ENCODE measurements around the gene KRTAP2-4. TPM values are rescaled to one million over a fixed set of nuclear protein-coding genes. Genes with fewer than 3 reads are reported as not detected.
"Not testable (repeated sequence)": the region's sequence is repeated elsewhere in the genome, so short reads cannot be mapped to it uniquely, and the experiment has no call there.

Gene KRTAP2-4
- total RNA-seq, 1 donor from 2014 or later, result not detected

DNA sequence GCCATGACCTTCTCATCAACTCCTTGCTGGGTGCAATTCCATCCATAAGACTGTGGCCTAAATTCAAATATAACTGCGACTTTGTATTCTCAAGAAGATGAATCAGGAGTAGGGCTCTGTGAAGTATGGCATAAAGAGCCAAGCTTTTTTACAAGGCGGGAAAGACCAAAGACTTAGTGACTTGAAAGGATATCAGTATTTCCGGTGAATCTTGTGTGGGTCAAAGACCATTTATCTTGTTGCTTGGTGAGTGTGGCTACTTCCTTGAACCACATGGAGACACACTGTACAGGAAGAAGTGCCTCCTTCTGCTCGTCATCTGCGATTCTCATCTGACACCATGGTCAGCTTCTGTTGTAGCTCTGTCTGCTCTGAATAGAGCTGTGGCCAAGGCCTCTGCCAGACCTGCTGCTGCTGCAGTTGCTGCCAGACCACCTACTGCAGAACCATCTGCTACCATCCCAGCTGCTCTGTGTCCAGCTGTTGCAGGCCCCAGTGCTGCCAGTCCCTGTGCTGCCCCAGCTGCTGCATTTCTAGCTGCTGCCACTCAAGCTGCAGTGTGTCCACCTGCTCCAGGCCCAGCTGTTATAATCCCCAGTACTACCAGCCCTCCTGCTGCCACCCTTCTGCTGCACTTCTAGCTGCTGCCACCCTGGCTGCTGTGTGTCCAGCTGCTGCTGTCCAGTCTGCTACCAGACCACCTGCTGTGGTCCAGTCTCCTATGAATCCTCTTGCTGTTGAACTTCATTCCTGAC, 6.1 kb upstream of the KRTAP2-4 start:
- DNase-seq (ENCODE audit: low spot score), result no peak

DNA sequence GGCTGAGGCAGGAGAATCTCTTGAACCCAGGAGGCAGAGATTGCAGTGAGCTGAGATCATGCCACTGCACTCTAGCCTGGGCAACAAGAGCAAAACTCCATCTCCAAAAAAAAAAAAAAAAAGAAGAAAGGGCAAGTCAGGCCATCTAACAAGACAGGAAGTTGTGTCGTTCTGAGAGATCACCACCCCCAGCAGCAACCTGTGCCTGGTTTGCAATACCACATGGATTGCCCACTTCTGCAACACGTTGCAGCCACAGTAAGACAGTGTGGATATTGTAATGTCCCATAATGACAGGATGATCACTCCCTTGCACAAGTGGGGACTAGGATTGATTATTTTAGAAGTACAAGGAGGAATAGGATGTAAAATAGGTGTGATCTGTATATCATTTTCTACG, 3.4 kb upstream of the KRTAP2-4 start:
- no peak for DNase-seq (ENCODE audit: low spot score)

DNA sequence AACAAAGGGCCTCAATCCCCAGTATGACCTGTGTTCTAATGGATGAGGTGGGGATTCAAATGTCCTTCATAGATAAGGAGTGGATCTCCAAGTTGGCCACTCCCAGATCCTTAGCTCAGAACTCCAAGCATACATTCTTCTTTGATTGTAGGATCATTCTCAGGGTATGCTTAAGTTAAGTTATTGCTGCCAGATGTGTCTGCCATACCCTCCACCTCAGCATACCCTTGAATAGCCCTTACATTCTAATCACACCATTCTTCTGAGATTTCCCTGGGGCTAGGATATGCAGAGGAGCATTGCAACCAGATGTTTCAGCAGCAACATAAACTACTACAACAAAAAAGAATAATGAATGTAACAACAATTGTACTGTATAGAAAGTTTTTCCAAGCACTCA, 1.6 kb upstream of the KRTAP2-4 start:
- DNase-seq (ENCODE audit: low spot score), result no peak

DNA sequence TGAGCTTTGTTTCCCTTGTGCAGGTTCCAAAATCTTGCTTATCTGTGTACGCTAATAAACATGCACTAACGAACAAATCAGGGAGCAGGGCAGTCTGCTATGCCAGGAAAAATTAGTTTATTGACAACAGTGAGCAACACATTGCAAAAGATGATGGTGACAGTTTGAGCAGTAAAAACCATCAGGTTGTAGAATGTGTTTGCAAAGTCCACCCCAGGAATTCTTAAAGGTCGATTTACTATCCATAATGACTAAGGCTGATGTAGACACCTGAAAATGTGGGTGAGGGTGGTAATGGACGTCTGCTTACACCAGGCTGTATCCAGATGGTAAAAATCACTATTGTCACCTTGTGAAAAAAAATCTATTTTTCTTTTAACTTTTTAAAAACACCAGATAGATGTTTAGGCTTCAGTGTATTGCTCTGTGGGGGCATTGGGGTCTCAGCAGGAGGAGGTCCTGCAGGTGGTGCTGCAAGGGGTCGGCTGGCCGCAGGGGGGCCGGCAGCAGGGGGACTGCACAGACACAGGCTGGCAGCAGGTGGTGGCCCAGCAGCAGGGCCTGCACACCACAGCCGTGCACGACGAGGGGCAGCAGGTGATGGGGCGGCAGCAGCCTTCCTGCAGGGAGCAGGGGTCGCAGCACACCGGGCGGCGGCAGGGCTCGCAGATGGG, 526 bp downstream of the KRTAP2-4 start:
- not testable (repeated sequence) for DNase-seq (ENCODE audit: low spot score)

DNA sequence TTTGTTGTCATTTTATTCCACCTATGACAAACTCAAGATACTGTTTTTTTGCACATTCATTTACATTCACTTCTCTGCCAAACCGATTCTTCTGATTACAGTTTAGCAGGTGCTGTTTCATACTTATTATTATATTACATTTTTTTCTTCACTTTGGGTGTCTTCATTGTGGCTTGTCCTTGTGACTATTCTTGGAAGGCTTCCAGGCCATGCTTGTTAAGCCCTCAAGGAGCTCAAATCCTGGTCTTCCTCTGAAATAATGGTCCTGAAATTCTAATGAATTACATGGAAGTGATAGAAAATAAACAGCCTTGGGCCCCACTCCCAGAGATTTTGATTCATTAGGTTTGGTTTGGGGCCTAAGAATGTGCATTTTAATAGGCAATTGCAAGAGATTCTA, 1.4 kb downstream of the KRTAP2-4 start:
- DNase-seq (ENCODE audit: low spot score), result no peak

DNA sequence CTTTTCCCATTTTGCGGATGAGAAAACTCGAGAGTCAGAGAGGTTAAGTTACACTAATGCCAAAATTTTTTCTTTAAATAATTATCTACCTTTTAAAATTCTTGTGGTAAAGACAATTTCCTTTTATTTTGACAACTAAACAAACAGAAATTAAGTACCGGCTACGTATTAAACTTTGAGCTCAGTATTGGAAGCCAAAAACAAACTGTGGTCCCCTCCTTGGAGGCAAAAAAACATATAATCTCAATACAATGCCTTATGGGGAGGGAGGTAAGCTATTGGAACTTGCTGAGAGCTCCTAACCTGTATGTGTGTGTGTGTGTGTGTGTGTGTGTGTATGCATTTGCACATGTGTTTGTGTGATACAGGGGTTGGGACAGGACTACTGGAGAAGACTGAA, 2.2 kb downstream of the KRTAP2-4 start:
- no peak for DNase-seq (ENCODE audit: low spot score)

DNA sequence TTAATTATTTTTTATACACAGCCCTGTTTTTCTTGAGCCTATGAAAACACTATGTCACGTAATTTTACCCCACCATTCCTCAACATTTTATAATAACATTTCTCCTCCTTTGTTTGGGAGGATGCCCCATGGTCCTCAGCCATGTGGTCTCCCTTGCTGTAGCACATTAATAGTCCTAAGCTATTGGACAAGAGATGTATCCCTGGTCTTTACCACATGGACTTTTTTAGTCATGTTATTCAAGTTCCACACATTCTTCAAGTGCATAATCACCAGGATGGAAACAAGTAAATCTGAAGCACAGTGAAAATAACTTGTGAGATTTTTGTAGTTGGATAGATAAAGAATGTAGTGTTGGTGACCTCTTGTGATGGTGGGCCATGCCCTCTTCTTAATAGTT, 3.7 kb downstream of the KRTAP2-4 start:
- DNase-seq (ENCODE audit: low spot score), result no peak

DNA sequence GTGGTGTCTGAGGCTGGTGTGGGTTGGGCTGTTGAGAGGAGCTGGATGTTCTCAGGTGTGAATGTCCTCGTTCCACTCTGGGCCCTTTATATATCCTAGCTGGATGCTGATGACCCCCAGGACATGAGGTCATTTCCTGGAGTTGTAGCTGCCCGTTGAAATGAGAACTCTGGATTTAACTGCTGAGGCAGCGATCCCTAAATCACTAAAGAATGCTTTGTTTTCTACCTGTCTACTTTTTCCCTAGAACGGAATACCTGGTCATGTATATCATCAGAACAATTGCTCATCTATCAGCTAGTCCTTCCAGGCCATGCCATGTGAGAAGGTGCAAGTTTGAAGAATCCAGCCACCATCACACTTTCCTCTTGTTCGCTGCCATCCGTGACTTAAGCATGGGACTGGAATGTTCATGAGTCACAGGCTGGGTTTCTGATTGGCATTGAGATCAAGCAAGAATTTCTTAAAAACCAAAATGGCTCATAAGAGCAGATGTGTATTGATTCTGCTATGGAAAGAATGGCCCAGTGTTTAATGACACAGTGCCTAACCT, 5.6 kb downstream of the KRTAP2-4 start, which contains the start of gene KRTAP2-3:
KRTAP2-3 (minus strand) TSS at position 63 of the 553 bp plus-strand sequence. CDS start 64 bp downstream, outside the sequence.
- DNase-seq (ENCODE audit: low spot score), result no peak

DNA sequence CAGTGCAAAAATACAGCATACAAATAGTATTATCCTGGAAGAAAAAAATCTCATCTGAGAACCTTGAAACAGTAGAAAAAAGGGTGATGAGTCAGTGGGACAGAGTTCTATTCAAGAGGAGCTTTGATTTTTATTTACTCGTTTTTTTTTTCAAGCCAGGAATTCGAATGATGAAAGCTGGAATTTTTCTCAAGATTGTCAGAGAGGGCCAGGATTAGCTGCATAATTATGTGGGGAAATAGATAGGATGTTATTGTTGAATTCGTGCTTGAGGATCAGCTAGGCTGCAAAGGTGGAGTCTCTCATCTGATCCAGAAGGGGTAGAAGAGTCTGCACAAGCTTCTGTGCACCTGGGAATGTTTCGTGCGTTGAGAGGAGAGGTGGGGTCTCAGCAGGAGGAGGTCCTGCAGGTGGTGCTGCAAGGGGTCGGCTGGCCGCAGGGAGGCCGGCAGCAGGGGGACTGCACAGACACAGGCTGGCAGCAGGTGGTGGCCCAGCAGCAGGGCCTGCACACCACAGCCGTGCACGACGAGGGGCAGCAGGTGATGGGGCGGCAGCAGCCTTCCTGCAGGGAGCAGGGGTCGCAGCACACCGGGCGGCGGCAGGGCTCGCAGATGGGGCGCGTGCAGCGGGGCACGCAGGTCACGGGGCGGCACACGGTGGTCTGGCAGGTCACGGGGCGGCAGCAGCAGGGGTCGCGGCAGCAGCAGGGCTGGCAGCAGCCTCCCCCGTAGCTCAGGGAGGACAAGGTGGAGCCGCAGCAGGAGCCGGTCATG, 6.2 kb downstream of the KRTAP2-4 start:
- DNase-seq (ENCODE audit: low spot score), result not testable (repeated sequence)

DNA sequence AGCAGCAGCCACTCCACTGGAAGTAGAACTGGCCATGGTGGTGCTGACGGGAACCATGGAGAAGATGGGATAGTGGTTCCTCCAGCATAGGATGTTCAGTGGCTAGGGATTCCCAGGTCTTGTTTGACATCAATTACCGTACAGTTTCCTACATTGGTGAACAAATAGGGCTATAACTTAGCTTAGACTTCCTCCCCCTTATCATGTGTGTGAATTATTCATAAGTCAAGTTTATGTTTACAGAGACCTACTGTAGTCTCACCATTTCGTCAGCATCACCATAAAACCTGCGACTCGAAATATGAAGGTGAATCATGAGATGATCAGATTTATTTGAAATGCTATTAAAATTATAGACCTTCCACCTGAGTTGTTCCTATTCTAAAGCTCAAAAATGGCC, 6.9 kb downstream of the KRTAP2-4 start:
- no peak for DNase-seq (ENCODE audit: low spot score)

DNA sequence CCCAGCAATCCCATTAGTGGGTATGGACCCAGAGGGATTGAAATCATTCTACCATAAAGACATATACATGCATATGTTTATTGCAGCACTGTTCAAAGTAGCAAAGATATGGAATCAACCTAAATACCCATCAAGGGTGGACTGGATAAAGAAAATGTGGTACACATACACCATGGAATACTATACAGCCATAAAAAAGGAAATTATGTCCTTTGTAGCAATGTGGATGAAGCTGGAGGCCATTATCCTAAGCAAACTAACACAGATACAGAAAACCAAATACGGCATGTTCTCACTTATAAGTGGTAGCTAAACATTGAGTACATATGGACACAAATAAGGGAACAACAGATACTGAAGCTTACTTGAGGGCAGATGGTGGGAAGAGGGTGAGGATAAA, 8.1 kb downstream of the KRTAP2-4 start:
- DNase-seq (ENCODE audit: low spot score), result no peak

DNA sequence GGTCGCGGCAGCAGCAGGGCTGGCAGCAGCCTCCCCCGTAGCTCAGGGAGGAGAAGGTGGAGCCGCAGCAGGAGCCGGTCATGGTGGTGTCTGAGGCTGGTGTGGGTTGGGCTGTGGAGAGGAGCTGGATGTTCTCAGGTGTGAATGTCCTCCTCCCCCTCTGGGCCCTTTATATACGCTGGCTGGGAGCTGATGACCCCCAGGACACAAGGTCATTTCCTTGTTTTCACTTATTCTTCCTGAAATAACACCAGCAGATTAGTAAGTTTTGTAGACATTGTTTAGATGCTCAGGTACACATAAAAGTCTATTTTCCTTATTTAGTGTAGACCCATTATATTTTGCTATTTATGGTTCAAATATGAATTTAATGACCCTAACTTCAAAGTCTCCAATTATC, 10.5 kb downstream of the KRTAP2-4 start, which contains the start of gene KRTAP2-2:
KRTAP2-2 (minus strand) TSS at position 101 of the 400 bp plus-strand sequence; CDS start at position 82, 19 bp downstream.
- not testable (repeated sequence) for DNase-seq (ENCODE audit: low spot score)

DNA sequence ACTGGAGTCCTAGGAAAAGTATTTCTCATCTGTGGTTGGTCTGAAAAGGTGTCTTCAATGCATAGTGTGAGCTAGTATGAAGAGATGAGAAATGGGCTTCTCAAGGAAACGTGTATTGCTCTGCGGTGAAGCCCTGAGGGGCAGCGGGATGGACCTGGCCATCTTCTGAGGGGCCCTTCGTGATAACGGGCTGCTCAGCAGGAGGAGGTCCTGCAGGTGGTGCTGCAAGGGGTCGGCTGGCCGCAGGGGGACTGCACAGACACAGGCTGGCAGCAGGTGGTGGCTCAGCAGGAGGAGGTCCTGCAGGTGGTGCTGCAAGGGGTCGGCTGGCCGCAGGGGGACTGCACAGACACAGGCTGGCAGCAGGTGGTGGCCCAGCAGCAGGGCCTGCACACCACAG, 11.1 kb downstream of the KRTAP2-4 start:
- DNase-seq (ENCODE audit: low spot score), result not testable (repeated sequence)

DNA sequence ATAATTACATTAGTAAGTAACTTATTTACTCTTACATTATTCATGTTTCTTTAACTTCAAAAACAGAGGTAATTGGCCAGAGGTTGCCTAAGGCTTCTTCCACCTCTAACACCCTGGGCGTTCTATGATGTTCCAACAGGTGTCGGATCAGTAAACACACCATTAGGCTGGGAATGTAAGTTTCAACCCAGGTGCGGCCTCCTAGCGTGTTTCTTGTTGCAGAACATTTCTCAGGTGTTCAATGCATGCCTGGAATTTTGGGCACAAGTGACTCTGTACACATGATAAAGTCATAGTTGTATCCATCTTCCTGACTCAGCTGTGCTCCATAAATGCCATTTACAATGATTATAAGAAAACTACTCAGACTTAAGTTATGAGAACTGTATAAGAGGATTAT, 11.7 kb downstream of the KRTAP2-4 start:
- DNase-seq (ENCODE audit: low spot score), result no peak

DNA sequence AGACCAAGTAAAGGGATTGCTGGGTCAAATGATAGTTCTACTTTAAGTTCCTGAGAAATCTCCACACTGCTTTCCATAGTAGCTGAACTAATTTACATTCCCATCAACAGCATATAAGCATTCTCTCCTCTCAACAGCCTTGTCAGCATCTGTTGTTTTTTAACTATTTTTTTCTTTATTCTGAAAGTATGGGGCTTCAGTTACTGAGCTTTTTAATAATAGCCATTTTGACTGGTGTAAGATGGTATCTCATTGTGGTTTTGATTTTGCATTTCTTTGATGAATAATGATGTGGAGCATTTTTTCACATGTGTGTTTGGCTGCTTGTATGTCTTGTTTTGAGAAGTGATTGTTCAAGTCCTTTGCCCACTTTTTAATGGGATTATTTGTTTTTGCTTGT, 13.1 kb downstream of the KRTAP2-4 start:
- DNase-seq (ENCODE audit: low spot score), result no peak

DNA sequence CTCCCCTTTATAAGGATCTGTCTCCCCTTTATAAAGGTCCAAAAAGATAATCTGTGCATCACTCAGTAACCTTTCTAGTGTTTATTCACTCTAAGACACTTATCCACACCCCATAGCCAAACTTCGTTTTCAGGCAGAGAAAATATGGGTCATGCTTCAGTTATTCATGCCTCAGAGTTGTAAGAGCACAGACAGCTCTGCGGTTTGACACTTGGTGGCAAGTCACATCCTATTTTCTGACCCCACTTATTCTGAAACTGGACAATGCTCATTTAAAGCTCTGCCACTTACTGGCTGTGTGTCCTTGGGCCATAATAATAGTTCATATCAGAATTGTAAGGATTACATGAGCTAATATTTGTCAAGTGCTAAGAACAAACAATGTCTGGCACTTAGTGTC, 16.6 kb downstream of the KRTAP2-4 start:
- DNase-seq (ENCODE audit: low spot score), result no peak

DNA sequence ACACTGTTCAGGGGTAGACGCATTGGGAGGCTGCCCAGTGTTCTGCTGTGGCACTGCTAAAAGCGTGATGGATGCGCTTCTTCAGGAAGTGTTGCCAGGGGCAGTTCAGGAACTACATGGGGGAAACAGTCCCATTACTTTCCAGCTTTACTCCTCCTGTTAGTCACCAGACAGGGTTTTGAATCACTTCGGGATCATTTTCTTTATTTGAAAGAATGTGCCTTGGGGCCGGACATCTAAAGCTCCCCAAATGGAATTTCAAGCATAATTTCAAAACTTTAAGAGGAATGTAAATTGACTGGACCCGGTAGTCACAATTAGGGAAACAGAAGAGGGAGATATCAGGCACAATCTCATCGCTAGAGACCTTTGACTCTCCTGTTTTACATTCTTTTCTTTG, 17.2 kb downstream of the KRTAP2-4 start:
- no peak for DNase-seq (ENCODE audit: low spot score)

DNA sequence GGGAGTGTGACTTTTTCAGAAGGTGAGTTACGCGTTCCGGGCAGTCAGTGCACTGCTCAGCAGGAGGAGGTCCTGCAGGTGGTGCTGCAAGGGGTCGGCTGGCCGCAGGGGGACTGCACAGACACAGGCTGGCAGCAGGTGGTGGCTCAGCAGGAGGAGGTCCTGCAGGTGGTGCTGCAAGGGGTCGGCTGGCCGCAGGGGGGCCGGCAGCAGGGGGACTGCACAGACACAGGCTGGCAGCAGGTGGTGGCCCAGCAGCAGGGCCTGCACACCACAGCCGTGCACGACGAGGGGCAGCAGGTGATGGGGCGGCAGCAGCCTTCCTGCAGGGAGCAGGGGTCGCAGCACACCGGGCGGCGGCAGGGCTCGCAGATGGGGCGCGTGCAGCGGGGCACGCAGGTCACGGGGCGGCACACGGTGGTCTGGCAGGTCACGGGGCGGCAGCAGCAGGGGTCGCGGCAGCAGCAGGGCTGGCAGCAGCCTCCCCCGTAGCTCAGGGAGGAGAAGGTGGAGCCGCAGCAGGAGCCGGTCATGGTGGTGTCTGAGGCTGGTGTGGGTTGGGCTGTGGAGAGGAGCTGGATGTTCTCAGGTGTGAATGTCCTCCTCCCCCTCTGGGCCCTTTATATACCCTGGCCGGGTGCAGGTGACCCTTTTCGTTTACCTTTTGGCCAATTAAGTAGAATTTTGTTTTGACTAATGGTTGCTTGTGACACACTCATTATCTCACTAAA, 18.8 kb downstream of the KRTAP2-4 start, which contains the start of gene KRTAP2-1:
KRTAP2-1 (minus strand) TSS at position 582 of the 731 bp plus-strand sequence; CDS start at position 533, 49 bp downstream.
- DNase-seq (ENCODE audit: low spot score), result not testable (repeated sequence)

DNA sequence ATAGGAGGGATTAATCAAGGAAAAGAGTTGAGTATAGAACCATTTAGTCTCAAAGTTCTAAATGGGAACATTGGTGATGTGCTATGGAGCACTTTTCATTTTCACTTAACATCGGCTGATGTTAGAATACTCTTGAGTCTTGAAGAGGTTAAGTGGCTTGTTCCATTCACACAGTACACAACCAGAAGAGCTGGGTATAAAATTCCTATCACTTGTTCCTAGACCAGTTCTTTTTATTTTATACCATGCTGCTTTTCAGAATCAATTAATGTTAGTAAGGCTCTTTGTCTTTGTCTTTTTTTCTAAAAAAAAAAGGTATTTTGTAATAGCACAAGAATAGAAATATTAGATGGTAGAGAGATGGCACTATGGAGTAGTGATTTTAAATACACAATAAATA, 22.7 kb downstream of the KRTAP2-4 start:
- DNase-seq (ENCODE audit: low spot score), result no peak

DNA sequence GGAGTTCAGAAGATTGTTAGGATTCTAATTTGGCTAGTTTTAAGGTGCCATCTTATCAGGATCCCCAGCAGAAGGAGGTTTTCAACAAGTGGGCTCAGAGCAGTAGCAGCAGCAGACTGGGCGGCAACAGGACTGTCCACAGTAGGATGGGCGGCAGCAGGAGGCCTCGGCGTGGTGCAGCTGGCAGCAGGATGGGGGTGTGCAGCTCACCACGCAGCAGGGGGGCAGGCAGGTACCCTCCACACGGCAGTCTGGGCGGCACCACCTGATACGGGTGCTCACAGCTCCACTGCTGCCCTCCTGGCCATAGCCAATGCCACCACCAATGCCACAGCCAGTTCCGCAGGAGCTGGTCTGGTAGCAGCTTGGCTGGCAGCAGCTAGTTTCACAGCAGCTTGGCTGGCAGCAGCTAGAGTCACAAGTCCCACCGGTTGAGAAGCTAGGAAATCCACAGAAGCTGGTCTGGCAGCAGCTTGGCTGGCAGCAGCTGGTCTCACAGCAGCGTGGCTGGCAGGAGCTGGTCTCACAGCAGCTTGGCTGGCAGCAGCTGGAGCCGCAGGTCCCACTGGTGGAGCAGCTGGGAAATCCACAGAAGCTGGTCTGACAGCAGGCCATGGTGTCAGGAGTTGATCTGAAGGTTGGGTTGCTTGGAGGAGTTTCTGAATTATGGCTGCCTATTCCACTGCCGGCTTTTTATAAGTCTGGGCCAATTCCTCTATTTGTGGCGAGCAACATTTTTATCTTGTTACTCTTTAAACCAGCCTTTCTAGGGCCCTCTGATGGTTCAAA, 24.7 kb downstream of the KRTAP2-4 start, which contains the start of gene KRTAP1-1:
KRTAP1-1 (minus strand) TSS at position 668 of the 789 bp plus-strand sequence; CDS start at position 615, 53 bp downstream.
- not testable (repeated sequence) for DNase-seq (ENCODE audit: low spot score)

Measured in mesenteric fat pad (tissue), 1 donor.